OCI-M2 (cell line): ENCODE results near the gene GGCT.
"Not testable (repeated sequence)": the region's sequence is repeated elsewhere in the genome, so short reads cannot be mapped to it uniquely, and the experiment has no call there.

Experiments used
- DNase-seq: peaks from one replicate; lab custom pipeline; 2025; ENCODE audit not compliant: unreplicated experiment; lab: John Stamatoyannopoulos, UW

Gene GGCT

GRCh38 chr7:30519122-30519521, 14.5 kb upstream of the GGCT start:
- no peak for DNase-seq

GRCh38 chr7:30515761-30516160, 11.1 kb upstream of the GGCT start:
- no peak for DNase-seq

- no peak for DNase-seq
These were observed 10.1 kb upstream of the GGCT start for GRCh38 chr7:30514776-30515175.

GRCh38 chr7:30514177-30514576, 9.5 kb upstream of the GGCT start:
- no peak for DNase-seq

- no peak for DNase-seq
These were observed 9.1 kb upstream of the GGCT start for GRCh38 chr7:30513762-30514161.

- DNase-seq = no peak
These were observed 7.5 kb upstream of the GGCT start for GRCh38 chr7:30511973-30512662.

GRCh38 chr7:30511494-30511893, 6.9 kb upstream of the GGCT start:
- DNase-seq = no peak

- no peak for DNase-seq
These were observed 5.8 kb upstream of the GGCT start for GRCh38 chr7:30510124-30511075.

- DNase-seq = not testable (repeated sequence)
These were observed 4.7 kb upstream of the GGCT start for GRCh38 chr7:30509171-30509857.

- DNase-seq = not testable (repeated sequence)
These were observed 2.8 kb upstream of the GGCT start for GRCh38 chr7:30507346-30507900.

GRCh38 chr7:30505174-30505697, 607 bp upstream of the GGCT start:
- no peak for DNase-seq

GRCh38 chr7:30503274-30504212, 1.1 kb downstream of the GGCT start:
- no peak for DNase-seq

GRCh38 chr7:30502470-30503251, 2.0 kb downstream of the GGCT start:
- no peak for DNase-seq

- DNase-seq = no peak
These were observed 3.4 kb downstream of the GGCT start for GRCh38 chr7:30501264-30501663.

- DNase-seq = no peak
These were observed 11.4 kb downstream of the GGCT start for GRCh38 chr7:30493228-30493627.

- no peak for DNase-seq
These were observed 13.2 kb downstream of the GGCT start for GRCh38 chr7:30491417-30491816.

GRCh38 chr7:30487371-30487770, 17.3 kb downstream of the GGCT start:
- no peak for DNase-seq

- no peak for DNase-seq
These were observed 19.0 kb downstream of the GGCT start for GRCh38 chr7:30485667-30486066.

GRCh38 chr7:30481416-30481815, 23.2 kb downstream of the GGCT start:
- not testable (repeated sequence) for DNase-seq
